A549 (cell line): Measurements from ENCODE around the gene BRSK2.

Source experiments
- JUN ChIP-seq, 2 experiments: fragments of >200 bp; sonication (Bioruptor Twin); formaldehyde crosslinking; IDR thresholded peaks; 2 replicates in 1 of 2; 3 replicates in 1 of 2; pipeline ENCODE4 v1.6.1; 2016 to 2017
- KDM1A ChIP-seq: fragments of 200-600 bp; sonication (generic); IDR thresholded peaks from 2 replicates; pipeline ENCODE4 v1.6.1; 2016; ENCODE audit warnings: low read depth, mild to moderate bottlenecking
- MAFK ChIP-seq: fragments of 450-650 bp; IDR thresholded peaks from 2 replicates; pipeline ENCODE4 v1.6.1; 2014; ENCODE audit not compliant: partially characterized antibody
- POLR2A ChIP-seq: IDR thresholded peaks from 2 replicates; pipeline ENCODE4 v1.6.1; 2012; ENCODE audit warnings: mild to moderate bottlenecking, low read length
- TF ChIP-seq, protein P1 (sequence below): fragments of >200 bp; sonication (Bioruptor Twin); formaldehyde crosslinking; IDR thresholded peaks from 3 replicates; pipeline ENCODE4 v1.5.1; 2016
- TF ChIP-seq, protein P2 (sequence below): IDR thresholded peaks from 2 replicates; pipeline ENCODE4 v1.6.1; 2012

DNA sequence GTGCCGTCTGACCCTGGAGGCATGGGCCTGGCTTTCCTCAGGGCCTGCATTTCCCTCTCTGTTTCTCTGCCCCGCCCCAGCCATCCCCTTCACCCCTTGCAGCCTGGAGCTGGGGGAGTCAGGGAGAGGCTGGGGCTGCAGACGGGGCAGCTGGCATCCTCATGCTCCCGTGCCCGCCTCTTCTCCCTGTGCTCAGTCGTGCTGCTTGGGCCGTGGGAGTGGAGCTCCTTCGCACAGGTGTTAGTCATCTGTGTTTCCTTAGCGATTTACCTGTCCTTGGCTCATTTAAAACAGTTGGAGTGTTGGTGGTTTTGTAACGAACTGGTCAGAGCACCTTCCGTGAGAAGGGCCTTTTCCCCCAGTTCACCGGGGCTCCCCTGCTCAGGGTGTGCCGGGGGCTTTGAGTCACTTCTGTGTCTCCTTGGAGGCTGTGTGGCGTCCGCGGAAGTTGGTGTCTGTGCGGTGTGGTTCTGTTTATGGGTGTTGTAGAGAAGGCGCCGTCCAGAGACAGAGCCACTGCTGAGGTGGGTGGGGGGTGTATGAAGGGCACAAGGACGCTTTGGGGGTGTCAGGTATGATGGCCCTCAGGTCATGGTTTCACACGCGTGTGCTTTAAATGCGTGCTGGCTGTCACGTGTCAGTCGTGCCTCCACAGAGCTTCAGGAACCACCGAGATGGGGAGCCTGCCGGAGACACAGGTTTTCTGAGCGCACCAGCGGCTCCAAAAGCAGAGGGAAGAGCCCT is 19.5 kb downstream of the BRSK2 start:
- TF ChIP-seq, protein P1, sequence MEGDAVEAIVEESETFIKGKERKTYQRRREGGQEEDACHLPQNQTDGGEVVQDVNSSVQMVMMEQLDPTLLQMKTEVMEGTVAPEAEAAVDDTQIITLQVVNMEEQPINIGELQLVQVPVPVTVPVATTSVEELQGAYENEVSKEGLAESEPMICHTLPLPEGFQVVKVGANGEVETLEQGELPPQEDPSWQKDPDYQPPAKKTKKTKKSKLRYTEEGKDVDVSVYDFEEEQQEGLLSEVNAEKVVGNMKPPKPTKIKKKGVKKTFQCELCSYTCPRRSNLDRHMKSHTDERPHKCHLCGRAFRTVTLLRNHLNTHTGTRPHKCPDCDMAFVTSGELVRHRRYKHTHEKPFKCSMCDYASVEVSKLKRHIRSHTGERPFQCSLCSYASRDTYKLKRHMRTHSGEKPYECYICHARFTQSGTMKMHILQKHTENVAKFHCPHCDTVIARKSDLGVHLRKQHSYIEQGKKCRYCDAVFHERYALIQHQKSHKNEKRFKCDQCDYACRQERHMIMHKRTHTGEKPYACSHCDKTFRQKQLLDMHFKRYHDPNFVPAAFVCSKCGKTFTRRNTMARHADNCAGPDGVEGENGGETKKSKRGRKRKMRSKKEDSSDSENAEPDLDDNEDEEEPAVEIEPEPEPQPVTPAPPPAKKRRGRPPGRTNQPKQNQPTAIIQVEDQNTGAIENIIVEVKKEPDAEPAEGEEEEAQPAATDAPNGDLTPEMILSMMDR: no peak
- TF ChIP-seq KDM1A (no peak), POLR2A (no peak), MAFK (no peak), JUN (IDR thresholded peaks at IDR 0.05) (no peak)
- TF ChIP-seq, protein P2, sequence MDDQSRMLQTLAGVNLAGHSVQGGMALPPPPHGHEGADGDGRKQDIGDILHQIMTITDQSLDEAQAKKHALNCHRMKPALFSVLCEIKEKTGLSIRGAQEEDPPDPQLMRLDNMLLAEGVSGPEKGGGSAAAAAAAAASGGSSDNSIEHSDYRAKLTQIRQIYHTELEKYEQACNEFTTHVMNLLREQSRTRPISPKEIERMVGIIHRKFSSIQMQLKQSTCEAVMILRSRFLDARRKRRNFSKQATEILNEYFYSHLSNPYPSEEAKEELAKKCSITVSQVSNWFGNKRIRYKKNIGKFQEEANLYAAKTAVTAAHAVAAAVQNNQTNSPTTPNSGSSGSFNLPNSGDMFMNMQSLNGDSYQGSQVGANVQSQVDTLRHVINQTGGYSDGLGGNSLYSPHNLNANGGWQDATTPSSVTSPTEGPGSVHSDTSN: no peak
